Upper lobe of right lung (tissue), 1 donor: Measurements from ENCODE around the gene HDAC9. TPM values are rescaled to one million over a fixed set of nuclear protein-coding genes. Genes with fewer than 3 reads are reported as not detected.

Experiments
- ATAC-seq: fragments of 200-7000 bp; cut with Tn5 transposase; one replicate; pipeline ENCODE4 v1.9.1; 2020; ENCODE audit warnings: mild to moderate bottlenecking, moderate library complexity
- DNase-seq: peaks from one replicate; pipeline ENCODE4 v3.0.0-alpha.2; 2020
- H3K27ac ChIP-seq: fragments of 200-600 bp; one replicate; pipeline ENCODE4 v1.8.0; 2022
- H3K27me3 ChIP-seq: fragments of 200-600 bp; one replicate; pipeline ENCODE4 v1.8.0; 2022; ENCODE audit warnings: mild to moderate bottlenecking
- H3K36me3 ChIP-seq: fragments of 200-600 bp; one replicate; pipeline ENCODE4 v1.8.0; 2022
- H3K4me1 ChIP-seq: fragments of 200-600 bp; one replicate; pipeline ENCODE4 v1.8.0; 2022
- H3K4me3 ChIP-seq: fragments of 200-600 bp; one replicate; pipeline ENCODE4 v1.8.0; 2022; ENCODE audit warnings: mild to moderate bottlenecking
- H3K9me3 ChIP-seq: fragments of 200-600 bp; one replicate; pipeline ENCODE4 v1.8.0; 2022
- intact Hi-C: fragments of 100-400 bp; cut with DNase I; formaldehyde crosslinking; loops from one replicate; pipeline ENCODE4 v1.11.0; 2022
- total RNA-seq: library from RNA; stranded (reverse); fragmentation: NEBNext Ultra II Directional; extraction: Animal tissue kit (Norgen Biotek cat#: 25700); gene quantifications from one replicate; pipeline ENCODE4 v1.2.1, GENCODE V29; 2021
- TF ChIP-seq, protein P1 (sequence below): fragments of 200-600 bp; IDR thresholded peaks from one replicate; pipeline ENCODE4 v1.8.0; 2022; ENCODE audit warnings: antibody characterized with exemption
- donor health status: DM: no; HTN: yes; CAD: no; lungs with severe emphysema.

The HDAC9 gene
- total RNA-seq, 1 donor from 2014 or later, result 52.4 TPM

DNA sequence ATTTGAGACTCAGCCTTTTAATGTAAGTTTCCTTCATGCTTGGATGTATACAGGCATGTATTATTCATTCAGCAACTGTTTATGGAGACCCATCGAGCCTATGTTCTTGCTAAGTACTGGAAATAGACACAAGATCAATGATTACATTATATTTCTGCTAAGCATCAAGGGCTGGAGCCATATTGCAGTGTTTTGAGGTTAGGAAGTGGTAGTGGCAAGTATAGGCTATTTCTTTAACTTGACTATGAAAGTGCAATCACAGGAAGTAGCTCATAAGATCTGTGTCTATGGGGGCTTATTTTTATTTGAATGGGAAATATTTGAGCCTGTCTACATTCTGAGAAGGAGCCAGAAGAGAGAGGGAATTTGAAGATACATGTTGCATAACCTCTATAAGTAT lies 123.8 kb downstream of the HDAC9 start:
- ATAC-seq (no peak), DNase-seq (no peak)
- TF ChIP-seq, protein P1, sequence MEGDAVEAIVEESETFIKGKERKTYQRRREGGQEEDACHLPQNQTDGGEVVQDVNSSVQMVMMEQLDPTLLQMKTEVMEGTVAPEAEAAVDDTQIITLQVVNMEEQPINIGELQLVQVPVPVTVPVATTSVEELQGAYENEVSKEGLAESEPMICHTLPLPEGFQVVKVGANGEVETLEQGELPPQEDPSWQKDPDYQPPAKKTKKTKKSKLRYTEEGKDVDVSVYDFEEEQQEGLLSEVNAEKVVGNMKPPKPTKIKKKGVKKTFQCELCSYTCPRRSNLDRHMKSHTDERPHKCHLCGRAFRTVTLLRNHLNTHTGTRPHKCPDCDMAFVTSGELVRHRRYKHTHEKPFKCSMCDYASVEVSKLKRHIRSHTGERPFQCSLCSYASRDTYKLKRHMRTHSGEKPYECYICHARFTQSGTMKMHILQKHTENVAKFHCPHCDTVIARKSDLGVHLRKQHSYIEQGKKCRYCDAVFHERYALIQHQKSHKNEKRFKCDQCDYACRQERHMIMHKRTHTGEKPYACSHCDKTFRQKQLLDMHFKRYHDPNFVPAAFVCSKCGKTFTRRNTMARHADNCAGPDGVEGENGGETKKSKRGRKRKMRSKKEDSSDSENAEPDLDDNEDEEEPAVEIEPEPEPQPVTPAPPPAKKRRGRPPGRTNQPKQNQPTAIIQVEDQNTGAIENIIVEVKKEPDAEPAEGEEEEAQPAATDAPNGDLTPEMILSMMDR, result no peak
- no peak overlapping the region for H3K4me3 ChIP-seq
- H3K27me3 ChIP-seq, result no peaks in the 10 kb centered on the region
- intact Hi-C loops, result no loop called here
- H3K27ac ChIP-seq, result no peak overlapping the region
- H3K36me3 ChIP-seq, result no peaks in the 10 kb centered on the region
- no peaks in the 10 kb centered on the region for H3K4me1 ChIP-seq
- H3K9me3 ChIP-seq, result no peaks in the 10 kb centered on the region

DNA sequence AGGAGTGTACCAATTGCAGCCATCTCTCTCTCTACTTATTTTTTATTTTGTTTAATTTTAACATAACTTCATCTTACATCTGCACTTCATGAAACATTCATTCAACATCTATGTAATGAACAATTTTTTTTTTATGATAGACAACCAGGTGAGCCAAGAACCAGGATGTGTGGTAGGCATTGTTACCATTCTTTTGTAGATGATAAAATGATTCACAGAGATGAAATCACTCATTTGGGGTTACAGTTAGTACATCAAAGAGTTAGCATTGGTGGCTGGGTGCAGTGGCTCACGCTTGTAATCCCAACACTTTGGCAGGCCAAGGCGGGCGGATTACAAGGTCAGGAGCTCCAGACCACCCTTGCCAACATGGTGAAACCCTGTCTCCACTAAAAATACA lies 127.8 kb downstream of the HDAC9 start:
- DNase-seq, result no peak
- Histone ChIP-seq H3K4me3 (no peak overlapping the region), H3K4me1 (no peaks in the 10 kb centered on the region), H3K27ac (no peak overlapping the region), H3K27me3 (no peaks in the 10 kb centered on the region), H3K9me3 (no peaks in the 10 kb centered on the region), H3K36me3 (no peaks in the 10 kb centered on the region)
- intact Hi-C loops, result no loop called here
- no peak for ATAC-seq
- TF ChIP-seq, protein P1, result no peak

DNA sequence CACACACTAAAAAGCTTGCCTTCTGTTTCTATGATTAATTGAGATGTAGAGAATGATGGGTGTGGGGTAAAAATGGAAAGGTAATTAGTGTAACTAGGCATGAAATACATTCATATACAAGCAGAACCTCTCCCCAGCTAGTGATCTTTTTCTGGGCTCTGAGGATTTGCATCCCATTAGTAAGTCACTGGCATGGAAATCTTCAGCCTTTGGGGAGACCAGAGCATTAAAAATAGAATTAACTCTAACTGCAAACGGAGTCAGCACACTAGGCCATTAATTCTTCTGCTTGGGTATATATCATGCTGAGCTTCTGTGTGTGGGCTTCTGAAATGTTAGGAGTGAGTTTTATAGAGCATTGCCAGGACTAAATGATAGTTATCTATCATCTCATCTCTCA lies 128.9 kb downstream of the HDAC9 start:
- ATAC-seq (no peak), DNase-seq (no peak)
- TF ChIP-seq, protein P1, result no peak
- Histone ChIP-seq H3K27ac (no peak overlapping the region), H3K4me1 (no peaks in the 10 kb centered on the region), H3K36me3 (no peaks in the 10 kb centered on the region), H3K9me3 (no peaks in the 10 kb centered on the region), H3K4me3 (no peak overlapping the region), H3K27me3 (no peaks in the 10 kb centered on the region)
- intact Hi-C loops, result no loop called here

- H3K4me3 ChIP-seq, result no peak overlapping the region
- no peaks in the 10 kb centered on the region for H3K27me3 ChIP-seq
- ATAC-seq (no peak), DNase-seq (no peak)
- no peaks in the 10 kb centered on the region for H3K9me3 ChIP-seq
- TF ChIP-seq, protein P1, result no peak
- H3K4me1 ChIP-seq, result no peaks in the 10 kb centered on the region
- no peaks in the 10 kb centered on the region for H3K36me3 ChIP-seq
- intact Hi-C loops, result no loop called here
- H3K27ac ChIP-seq, result no peak overlapping the region
Measured at GRCh38 chr7:18626086-18626485, 130.5 kb downstream of the HDAC9 start.

DNA sequence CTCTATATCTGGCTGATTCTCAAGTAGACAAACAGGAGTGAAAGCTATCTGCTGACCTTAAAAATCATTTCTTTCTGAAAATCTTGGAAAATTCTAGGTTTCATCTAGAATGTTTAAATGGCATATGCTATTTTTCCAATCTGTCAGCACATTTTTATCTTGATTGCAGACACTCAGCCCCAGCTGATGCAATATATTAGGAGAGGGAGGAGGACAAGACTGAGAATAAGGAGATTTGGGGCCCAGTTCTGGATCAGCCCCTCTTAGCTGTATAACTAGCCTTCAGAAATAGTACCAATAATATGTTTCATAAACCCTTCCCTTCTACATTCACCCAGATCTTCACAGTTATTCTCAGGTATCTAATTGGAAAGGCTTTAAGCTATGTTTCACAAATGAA lies 131.2 kb downstream of the HDAC9 start:
- H3K4me3 ChIP-seq, result no peak overlapping the region
- H3K36me3 ChIP-seq, result no peaks in the 10 kb centered on the region
- TF ChIP-seq, protein P1, result no peak
- ATAC-seq (no peak), DNase-seq (no peak)
- no peaks in the 10 kb centered on the region for H3K27me3 ChIP-seq
- no peaks in the 10 kb centered on the region for H3K9me3 ChIP-seq
- H3K27ac ChIP-seq, result no peak overlapping the region
- no peaks in the 10 kb centered on the region for H3K4me1 ChIP-seq
- intact Hi-C loops, result no loop called here

- Histone ChIP-seq H3K27ac (no peak overlapping the region), H3K36me3 (no peaks in the 10 kb centered on the region), H3K4me1 (no peaks in the 10 kb centered on the region), H3K4me3 (no peak overlapping the region), H3K27me3 (no peaks in the 10 kb centered on the region), H3K9me3 (no peaks in the 10 kb centered on the region)
- ATAC-seq, result no peak
- intact Hi-C loops, result no loop called here
- DNase-seq, result no peak
- TF ChIP-seq, protein P1, result no peak
Measured at GRCh38 chr7:18637516-18637915, 142.0 kb downstream of the HDAC9 start.
